A549 (cell line): Measurements from ENCODE around the gene TACR1.
"Not testable (repeated sequence)": the region's sequence is repeated elsewhere in the genome, so short reads cannot be mapped to it uniquely, and the experiment has no call there.

Experiments used
- CEBPB ChIP-seq, 2 experiments: fragments of >200 bp in 1 of 2; sonication (Bioruptor Twin) in 1 of 2; formaldehyde crosslinking in 1 of 2; IDR thresholded peaks; 2 replicates each; pipeline ENCODE4 v1.6.1; 2012 to 2016
- CTCF ChIP-seq: fragments of >200 bp; sonication (Bioruptor Twin); formaldehyde crosslinking; IDR thresholded peaks from 3 replicates; pipeline ENCODE4 v1.5.1; 2016
- EP300 ChIP-seq, 2 experiments: fragments of >200 bp; sonication (Bioruptor Twin); formaldehyde crosslinking; IDR thresholded peaks; 2 replicates in 1 of 2; 3 replicates in 1 of 2; pipeline ENCODE4 v1.6.1; 2016 to 2017
- HOXB13 ChIP-seq: fragments of 250-450 bp; sonication (Bioruptor Pico); IDR thresholded peaks from 2 replicates; pipeline ENCODE4 v1.5.0; 2020; ENCODE audit warnings: low read depth, mild to moderate bottlenecking, moderate library complexity
- JUN ChIP-seq, 2 experiments: fragments of >200 bp; sonication (Bioruptor Twin); formaldehyde crosslinking; IDR thresholded peaks; 2 replicates in 1 of 2; 3 replicates in 1 of 2; pipeline ENCODE4 v1.6.1; 2016 to 2017
- JUNB ChIP-seq: fragments of >200 bp; sonication (Bioruptor Twin); formaldehyde crosslinking; IDR thresholded peaks from 2 replicates; pipeline ENCODE4 v1.6.1; 2016
- POLR2A ChIP-seq: IDR thresholded peaks from 2 replicates; pipeline ENCODE4 v1.6.1; 2012; ENCODE audit warnings: mild to moderate bottlenecking, low read length
- RAD21 ChIP-seq, 2 experiments: fragments of >200 bp in 1 of 2; sonication (Bioruptor Twin) in 1 of 2; formaldehyde crosslinking in 1 of 2; IDR thresholded peaks in 1 of 2; conservative IDR thresholded peaks in 1 of 2; 2 replicates in 1 of 2; 3 replicates in 1 of 2; pipeline ENCODE4 v1.6.1; 2012 to 2018; ENCODE audit warnings: inconsistent platforms in 1 of 2
- RCOR1 ChIP-seq: fragments of 150-350 bp; IDR thresholded peaks from 2 replicates; pipeline ENCODE4 v1.6.1; 2014; ENCODE audit warnings: antibody characterized with exemption, low read length, low read depth
- ZFP36 ChIP-seq: fragments of 450-650 bp; IDR thresholded peaks from 2 replicates; pipeline ENCODE4 v1.6.1; 2014; ENCODE audit warnings: borderline replicate concordance; ENCODE audit not compliant: partially characterized antibody
- ZNF302 ChIP-seq: fragments of 250-450 bp; sonication (Bioruptor Pico); IDR thresholded peaks from 2 replicates; pipeline ENCODE4 v1.9.0; 2021; ENCODE audit warnings: inconsistent platforms, mild to moderate bottlenecking, moderate library complexity
- TF ChIP-seq, protein P1 (sequence below): fragments of >200 bp; sonication (Bioruptor Twin); formaldehyde crosslinking; IDR thresholded peaks from 2 replicates; pipeline ENCODE4 v1.6.1; 2016
- TF ChIP-seq, protein P2 (sequence below): fragments of 150-350 bp; IDR thresholded peaks from 2 replicates; pipeline ENCODE4 v1.6.1; 2014; ENCODE audit warnings: low read depth, mild to moderate bottlenecking, low read length
- TF ChIP-seq, protein P3 (sequence below): fragments of 200-600 bp; sonication (generic); IDR thresholded peaks from 2 replicates; pipeline ENCODE4 v1.6.1; 2016; ENCODE audit warnings: antibody characterized with exemption, mild to moderate bottlenecking, moderate library complexity

GRCh38 chr2:75152243-75152642 is 47.1 kb downstream of the TACR1 start:
- TF ChIP-seq CTCF; RCOR1; ZNF302; JUNB; RAD21 (conservative IDR thresholded peaks at IDR 0.05 in 1 of 2, IDR thresholded peaks at IDR 0.05 in 1 of 2); JUN (IDR thresholded peaks at IDR 0.05); CEBPB (IDR thresholded peaks at IDR 0.05); EP300 (IDR thresholded peaks at IDR 0.05); POLR2A; HOXB13 (CRISPR knock-in tag); ZFP36: not testable (repeated sequence)
- TF ChIP-seq, protein P1, sequence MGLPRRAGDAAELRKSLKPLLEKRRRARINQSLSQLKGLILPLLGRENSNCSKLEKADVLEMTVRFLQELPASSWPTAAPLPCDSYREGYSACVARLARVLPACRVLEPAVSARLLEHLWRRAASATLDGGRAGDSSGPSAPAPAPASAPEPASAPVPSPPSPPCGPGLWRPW: not testable (repeated sequence)
- TF ChIP-seq, protein P2, sequence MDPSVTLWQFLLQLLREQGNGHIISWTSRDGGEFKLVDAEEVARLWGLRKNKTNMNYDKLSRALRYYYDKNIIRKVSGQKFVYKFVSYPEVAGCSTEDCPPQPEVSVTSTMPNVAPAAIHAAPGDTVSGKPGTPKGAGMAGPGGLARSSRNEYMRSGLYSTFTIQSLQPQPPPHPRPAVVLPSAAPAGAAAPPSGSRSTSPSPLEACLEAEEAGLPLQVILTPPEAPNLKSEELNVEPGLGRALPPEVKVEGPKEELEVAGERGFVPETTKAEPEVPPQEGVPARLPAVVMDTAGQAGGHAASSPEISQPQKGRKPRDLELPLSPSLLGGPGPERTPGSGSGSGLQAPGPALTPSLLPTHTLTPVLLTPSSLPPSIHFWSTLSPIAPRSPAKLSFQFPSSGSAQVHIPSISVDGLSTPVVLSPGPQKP: not testable (repeated sequence)
- TF ChIP-seq, protein P3, sequence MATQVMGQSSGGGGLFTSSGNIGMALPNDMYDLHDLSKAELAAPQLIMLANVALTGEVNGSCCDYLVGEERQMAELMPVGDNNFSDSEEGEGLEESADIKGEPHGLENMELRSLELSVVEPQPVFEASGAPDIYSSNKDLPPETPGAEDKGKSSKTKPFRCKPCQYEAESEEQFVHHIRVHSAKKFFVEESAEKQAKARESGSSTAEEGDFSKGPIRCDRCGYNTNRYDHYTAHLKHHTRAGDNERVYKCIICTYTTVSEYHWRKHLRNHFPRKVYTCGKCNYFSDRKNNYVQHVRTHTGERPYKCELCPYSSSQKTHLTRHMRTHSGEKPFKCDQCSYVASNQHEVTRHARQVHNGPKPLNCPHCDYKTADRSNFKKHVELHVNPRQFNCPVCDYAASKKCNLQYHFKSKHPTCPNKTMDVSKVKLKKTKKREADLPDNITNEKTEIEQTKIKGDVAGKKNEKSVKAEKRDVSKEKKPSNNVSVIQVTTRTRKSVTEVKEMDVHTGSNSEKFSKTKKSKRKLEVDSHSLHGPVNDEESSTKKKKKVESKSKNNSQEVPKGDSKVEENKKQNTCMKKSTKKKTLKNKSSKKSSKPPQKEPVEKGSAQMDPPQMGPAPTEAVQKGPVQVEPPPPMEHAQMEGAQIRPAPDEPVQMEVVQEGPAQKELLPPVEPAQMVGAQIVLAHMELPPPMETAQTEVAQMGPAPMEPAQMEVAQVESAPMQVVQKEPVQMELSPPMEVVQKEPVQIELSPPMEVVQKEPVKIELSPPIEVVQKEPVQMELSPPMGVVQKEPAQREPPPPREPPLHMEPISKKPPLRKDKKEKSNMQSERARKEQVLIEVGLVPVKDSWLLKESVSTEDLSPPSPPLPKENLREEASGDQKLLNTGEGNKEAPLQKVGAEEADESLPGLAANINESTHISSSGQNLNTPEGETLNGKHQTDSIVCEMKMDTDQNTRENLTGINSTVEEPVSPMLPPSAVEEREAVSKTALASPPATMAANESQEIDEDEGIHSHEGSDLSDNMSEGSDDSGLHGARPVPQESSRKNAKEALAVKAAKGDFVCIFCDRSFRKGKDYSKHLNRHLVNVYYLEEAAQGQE: not testable (repeated sequence)
